Loucy (cell line): ENCODE results near the gene PODNL1.

ENCODE experiments used
- EZH2phosphoT487 ChIP-seq: fragments of 200-600 bp; IDR thresholded peaks from 2 replicates; pipeline ENCODE4 v1.6.1; 2018; ENCODE audit warnings: antibody characterized with exemption, mild to moderate bottlenecking, moderate library complexity, borderline replicate concordance
- TF ChIP-seq, protein P1 (sequence below): fragments of 200-600 bp; sonication (generic); conservative IDR thresholded peaks from 2 replicates; pipeline ENCODE4 v1.5.1; 2014; ENCODE audit warnings: mild to moderate bottlenecking, antibody characterized with exemption, low read length

DNA sequence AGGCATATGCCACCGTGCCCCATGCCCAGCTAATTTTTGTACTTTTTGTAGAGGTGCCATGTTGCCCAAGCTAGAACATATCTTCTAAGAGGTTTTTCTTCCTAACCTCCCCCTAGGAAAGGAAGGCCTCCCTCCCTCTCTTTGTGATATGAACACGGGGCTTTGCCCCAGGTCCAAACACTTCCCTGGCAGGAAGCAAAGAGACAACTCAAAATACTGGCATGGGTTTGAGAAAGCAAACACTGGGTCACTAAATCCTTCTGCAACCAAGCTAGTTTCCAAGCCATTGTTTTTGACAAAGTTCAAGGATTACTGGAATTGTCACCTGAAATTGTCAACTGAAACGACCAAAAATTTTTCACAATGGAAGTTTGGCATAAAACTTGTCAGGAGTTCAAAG, 23.4 kb downstream of the PODNL1 start:
- TF ChIP-seq, protein P1, sequence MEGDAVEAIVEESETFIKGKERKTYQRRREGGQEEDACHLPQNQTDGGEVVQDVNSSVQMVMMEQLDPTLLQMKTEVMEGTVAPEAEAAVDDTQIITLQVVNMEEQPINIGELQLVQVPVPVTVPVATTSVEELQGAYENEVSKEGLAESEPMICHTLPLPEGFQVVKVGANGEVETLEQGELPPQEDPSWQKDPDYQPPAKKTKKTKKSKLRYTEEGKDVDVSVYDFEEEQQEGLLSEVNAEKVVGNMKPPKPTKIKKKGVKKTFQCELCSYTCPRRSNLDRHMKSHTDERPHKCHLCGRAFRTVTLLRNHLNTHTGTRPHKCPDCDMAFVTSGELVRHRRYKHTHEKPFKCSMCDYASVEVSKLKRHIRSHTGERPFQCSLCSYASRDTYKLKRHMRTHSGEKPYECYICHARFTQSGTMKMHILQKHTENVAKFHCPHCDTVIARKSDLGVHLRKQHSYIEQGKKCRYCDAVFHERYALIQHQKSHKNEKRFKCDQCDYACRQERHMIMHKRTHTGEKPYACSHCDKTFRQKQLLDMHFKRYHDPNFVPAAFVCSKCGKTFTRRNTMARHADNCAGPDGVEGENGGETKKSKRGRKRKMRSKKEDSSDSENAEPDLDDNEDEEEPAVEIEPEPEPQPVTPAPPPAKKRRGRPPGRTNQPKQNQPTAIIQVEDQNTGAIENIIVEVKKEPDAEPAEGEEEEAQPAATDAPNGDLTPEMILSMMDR, result no peak
- TF ChIP-seq EZH2phosphoT487, result no peak
